CD4-positive, alpha-beta memory T cell (primary cell): ENCODE data around the gene CTNNA1. TPM values are rescaled to one million over a fixed set of nuclear protein-coding genes. Genes with fewer than 3 reads are reported as not detected.

ENCODE experiments used
- CTCF ChIA-PET: fragments of 350-600 bp; sonication (Branson Sonifier 250); formaldehyde crosslinking; loops from one replicate; lab custom pipeline; 2021; ENCODE audit warnings: inconsistent platforms; ENCODE audit not compliant: partially characterized antibody; lab: Charles Lee
- POLR2A ChIA-PET: fragments of 350-600 bp; sonication (Branson Sonifier 250); formaldehyde crosslinking; loops from one replicate; lab custom pipeline; 2021; ENCODE audit not compliant: partially characterized antibody; lab: Charles Lee
- DNase-seq, 5 donors: peaks; one replicate each; pipeline versions ENCODE4 v3.0.0 to v3.0.0-alpha.2; 2020 to 2022; ENCODE audit warnings: mixed read lengths in 1 of 5
- H3K27ac ChIP-seq: one replicate; pipeline ENCODE4 v1.7.0; 2013; ENCODE audit warnings: low read depth, low read length
- H3K27me3 ChIP-seq: 2 replicates; pipeline ENCODE4 v1.7.0; 2013; ENCODE audit warnings: mild to moderate bottlenecking, low read length, moderate library complexity; ENCODE audit not compliant: insufficient read depth
- H3K36me3 ChIP-seq: 2 replicates; pipeline ENCODE4 v1.7.0; 2013; ENCODE audit warnings: mild to moderate bottlenecking, low read length, moderate library complexity; ENCODE audit not compliant: insufficient read depth
- H3K4me1 ChIP-seq: 2 replicates; pipeline ENCODE4 v1.7.0; 2013; ENCODE audit warnings: mild to moderate bottlenecking, low read length, moderate library complexity; ENCODE audit not compliant: insufficient read depth
- H3K4me3 ChIP-seq, 2 donors: one replicate each; pipeline ENCODE4 v1.7.0; 2013; ENCODE audit warnings: low read length in 2 of 2, mild to moderate bottlenecking in 1 of 2
- H3K9me3 ChIP-seq, 2 donors: one replicate each; pipeline ENCODE4 v1.7.0; 2013; ENCODE audit warnings: low read length in 2 of 2, control low read depth in 1 of 2; ENCODE audit not compliant: control insufficient read depth in 1 of 2
- H3K27ac Mint-ChIP-seq, 7 donors: one replicate each; pipeline ENCODE4 v1.8.0; 2020 to 2021; ENCODE audit warnings: mixed read lengths in 7 of 7, mild to moderate bottlenecking in 6 of 7, inconsistent platforms in 3 of 7, moderate library complexity in 3 of 7
- H3K27me3 Mint-ChIP-seq, 2 donors: one replicate each; pipeline ENCODE4 v1.8.0; 2020 to 2021; ENCODE audit warnings: mixed read lengths in 2 of 2
- H3K36me3 Mint-ChIP-seq, 2 donors: one replicate each; pipeline ENCODE4 v1.8.0; 2020 to 2021; ENCODE audit warnings: mixed read lengths in 2 of 2, inconsistent platforms in 1 of 2, mild to moderate bottlenecking in 1 of 2
- H3K4me1 Mint-ChIP-seq, 4 donors: one replicate each; pipeline ENCODE4 v1.8.0; 2020 to 2021; ENCODE audit warnings: mixed read lengths in 4 of 4, mild to moderate bottlenecking in 1 of 4
- H3K4me3 Mint-ChIP-seq, 8 donors: one replicate each; pipeline ENCODE4 v1.8.0; 2020 to 2021; ENCODE audit warnings: mixed read lengths in 8 of 8, mild to moderate bottlenecking in 7 of 8, moderate library complexity in 6 of 8, inconsistent platforms in 3 of 8
- H3K9me3 Mint-ChIP-seq, 8 donors: one replicate each; pipeline ENCODE4 v1.8.0; 2020 to 2021; ENCODE audit warnings: mixed read lengths in 8 of 8, mild to moderate bottlenecking in 5 of 8, inconsistent platforms in 3 of 8, moderate library complexity in 1 of 8
- intact Hi-C: fragments of 100-400 bp; cut with micrococcal nuclease; formaldehyde crosslinking; loops from one replicate; pipeline ENCODE4 v1.15.1; 2023
- polyA plus RNA-seq, 2 donors: library from polyadenylated mRNA; unstranded; fragments of 300-500 nt; fragmentation: Illumina TruSeq; gene quantifications; one replicate each; pipeline ENCODE4 v1.2.3, GENCODE V29; 2021
- total RNA-seq, 2 experiments: library from RNA; stranded (reverse); gene quantifications; one replicate each; pipeline ENCODE4 v1.2.3, GENCODE V29; 2021

CTNNA1 gene
- total and polyA plus RNA-seq, 4 experiments from 2014 or later: 10.1 to 26.1 (median 17.4) TPM

DNA sequence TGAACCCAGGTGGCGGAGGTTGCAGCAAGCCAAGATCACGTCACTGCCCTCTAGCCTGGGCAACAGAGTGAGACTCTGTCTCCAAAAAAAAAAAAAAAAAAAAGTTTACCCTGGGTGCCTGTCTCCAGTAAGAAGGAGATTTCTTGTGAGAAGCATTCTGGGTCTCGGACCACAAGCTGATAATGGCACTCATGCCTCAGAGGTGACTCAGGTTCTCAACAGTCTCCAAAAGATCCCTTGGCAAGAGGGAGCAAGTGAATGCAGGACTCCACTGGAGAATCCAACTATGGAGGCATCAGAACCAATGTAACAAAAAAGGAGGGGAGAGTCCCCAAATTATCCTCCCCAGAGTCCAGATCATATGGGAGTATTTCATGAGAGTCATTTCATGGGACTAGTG lies 227.9 kb downstream of the CTNNA1 start:
- Mint-ChIP-seq H3K27ac (no peak overlapping the region), H3K4me3 (peak overlapping the region in 2 of 8 donors; percentile 29 to 74), H3K9me3 (no peaks in the 10 kb centered on the region), H3K36me3 (no peaks in the 10 kb centered on the region), H3K27me3 (no peaks in the 10 kb centered on the region), H3K4me1 (peaks cover 23 to 42% (median 32%) of the 10 kb centered on the region in 4 donors)
- intact Hi-C loops: no loop called here
- Histone ChIP-seq H3K9me3 (no peaks in the 10 kb centered on the region), H3K27me3 (no peaks in the 10 kb centered on the region), H3K27ac (no peak overlapping the region), H3K36me3 (no peaks in the 10 kb centered on the region), H3K4me1 (peaks cover 32% of the 10 kb centered on the region), H3K4me3 (no peak overlapping the region)
- POLR2A ChIA-PET: no interaction called here
- CTCF ChIA-PET: no interaction called here
- DNase-seq: no peak

- H3K4me1 ChIP-seq: peaks cover 32% of the 10 kb centered on the region
- intact Hi-C loops: no loop called here
- Mint-ChIP-seq H3K4me3 (peak overlapping the region in 7 of 8 donors; percentile 0 to 74 (median 30)), H3K9me3 (no peaks in the 10 kb centered on the region), H3K27me3 (no peaks in the 10 kb centered on the region), H3K27ac (peak overlapping the region in 2 of 7 donors; percentile 64 to 83), H3K36me3 (no peaks in the 10 kb centered on the region), H3K4me1 (peaks cover 23 to 42% (median 32%) of the 10 kb centered on the region in 4 donors)
- no peak overlapping the region for H3K4me3 ChIP-seq
- no peaks in the 10 kb centered on the region for H3K36me3 ChIP-seq
- no peak overlapping the region for H3K27ac ChIP-seq
- ChIA-PET CTCF (no interaction called here), POLR2A (no interaction called here)
- no peaks in the 10 kb centered on the region for H3K27me3 ChIP-seq
- DNase-seq: peak in 4 of 5 donors; percentile 6 to 24 (median 11)
- no peaks in the 10 kb centered on the region for H3K9me3 ChIP-seq
Measured at GRCh38 chr5:138981586-138981985, 228.4 kb downstream of the CTNNA1 start.

- no peak overlapping the region for H3K27ac Mint-ChIP-seq
- CTCF ChIA-PET: no interaction called here
- no peak for DNase-seq
Measured at GRCh38 chr5:138983984-138984383, 230.8 kb downstream of the CTNNA1 start.

More at GRCh38 chr5:138983984-138984383, 230.8 kb downstream of the CTNNA1 start:
- Histone ChIP-seq H3K27me3 (no peaks in the 10 kb centered on the region), H3K36me3 (no peaks in the 10 kb centered on the region), H3K27ac (no peak overlapping the region), H3K4me1 (peaks cover 32% of the 10 kb centered on the region), H3K4me3 (no peak overlapping the region), H3K9me3 (no peaks in the 10 kb centered on the region)
- peaks cover 23 to 42% (median 32%) of the 10 kb centered on the region in 4 donors for H3K4me1 Mint-ChIP-seq
- intact Hi-C loops: no loop called here
- no peaks in the 10 kb centered on the region for H3K36me3 Mint-ChIP-seq
- H3K4me3 Mint-ChIP-seq: no peak overlapping the region
- POLR2A ChIA-PET: no interaction called here
- H3K27me3 Mint-ChIP-seq: no peaks in the 10 kb centered on the region
- H3K9me3 Mint-ChIP-seq: no peaks in the 10 kb centered on the region

Other genes with a start within 250 kb of the CTNNA1 start
- 10 to 100 TPM; 42.6 to 46.5 TPM for gene ETF1, start 210.2 kb upstream of the CTNNA1 start, total RNA-seq
- gene ETF1, start 210.2 kb upstream of the CTNNA1 start, polyA plus RNA-seq: 10 to 100 TPM; 31.1 to 45.2 TPM
- gene HSPA9, start 178.0 kb upstream of the CTNNA1 start, total RNA-seq: 100 to 1,000 TPM; 144 to 171 TPM
- gene HSPA9, start 178.0 kb upstream of the CTNNA1 start, polyA plus RNA-seq: 100 to 1,000 TPM; 144 to 163 TPM
- gene LRRTM2, start 121.9 kb downstream of the CTNNA1 start, total RNA-seq: not detected
- gene LRRTM2, start 121.9 kb downstream of the CTNNA1 start, polyA plus RNA-seq: not detected